LoVo (cell line): Measurements from ENCODE around the gene CCR5AS.
A peak's percentile ranks its signal among the peaks of the same experiment; 100 is the strongest.
"Not testable (repeated sequence)": the region's sequence is repeated elsewhere in the genome, so short reads cannot be mapped to it uniquely, and the experiment has no call there.

ENCODE experiments used
- DNase-seq: peaks from one replicate; pipeline ENCODE4 v3.0.0-alpha.2; 2016; ENCODE audit warnings: low spot score

CCR5AS gene

GRCh38 chr3:46402902-46403301 is 4.0 kb downstream of the CCR5AS start:
- DNase-seq, result not testable (repeated sequence)

- no peak for DNase-seq
Observed at GRCh38 chr3:46401579-46401978, 5.3 kb downstream of the CCR5AS start.

- no peak for DNase-seq
Observed at GRCh38 chr3:46400846-46401245, 6.0 kb downstream of the CCR5AS start.

GRCh38 chr3:46400000-46400734 is 6.7 kb downstream of the CCR5AS start:
- DNase-seq, result no peak

GRCh38 chr3:46399557-46399956 is 7.3 kb downstream of the CCR5AS start:
- DNase-seq, result no peak

- no peak for DNase-seq
Observed at GRCh38 chr3:46399098-46399497, 7.8 kb downstream of the CCR5AS start.

GRCh38 chr3:46398186-46398955 is 8.5 kb downstream of the CCR5AS start:
- DNase-seq, result no peak

GRCh38 chr3:46397111-46397510 is 9.8 kb downstream of the CCR5AS start:
- no peak for DNase-seq

GRCh38 chr3:46395766-46396530 is 10.9 kb downstream of the CCR5AS start:
- no peak for DNase-seq

GRCh38 chr3:46395210-46395661 is 11.6 kb downstream of the CCR5AS start:
- DNase-seq, result no peak

- no peak for DNase-seq
Observed at GRCh38 chr3:46393554-46394434, 13.1 kb downstream of the CCR5AS start.

GRCh38 chr3:46393011-46393410 is 13.9 kb downstream of the CCR5AS start:
- no peak for DNase-seq

GRCh38 chr3:46391526-46391925 is 15.3 kb downstream of the CCR5AS start:
- not testable (repeated sequence) for DNase-seq

- DNase-seq, result no peak
Observed at GRCh38 chr3:46389306-46389705, 17.6 kb downstream of the CCR5AS start.

GRCh38 chr3:46388847-46389246 is 18.0 kb downstream of the CCR5AS start:
- DNase-seq, result not testable (repeated sequence)

- peak; percentile 53 for DNase-seq
Observed at GRCh38 chr3:46386205-46386604, 20.7 kb downstream of the CCR5AS start.

GRCh38 chr3:46383951-46384330 is 22.9 kb downstream of the CCR5AS start:
- no peak for DNase-seq

- DNase-seq, result no peak
Observed at GRCh38 chr3:46383211-46383950, 23.5 kb downstream of the CCR5AS start.

GRCh38 chr3:46381625-46382024 is 25.2 kb downstream of the CCR5AS start:
- no peak for DNase-seq

- DNase-seq, result no peak
Observed at GRCh38 chr3:46380471-46381221, 26.2 kb downstream of the CCR5AS start.
